ENCODE measurements around the gene CAPN6. TPM values are rescaled to one million over a fixed set of nuclear protein-coding genes. Genes with fewer than 3 reads are reported as not detected.

The CAPN6 gene
- total RNA-seq, 2 experiments from 2014 or later = not detected

DNA sequence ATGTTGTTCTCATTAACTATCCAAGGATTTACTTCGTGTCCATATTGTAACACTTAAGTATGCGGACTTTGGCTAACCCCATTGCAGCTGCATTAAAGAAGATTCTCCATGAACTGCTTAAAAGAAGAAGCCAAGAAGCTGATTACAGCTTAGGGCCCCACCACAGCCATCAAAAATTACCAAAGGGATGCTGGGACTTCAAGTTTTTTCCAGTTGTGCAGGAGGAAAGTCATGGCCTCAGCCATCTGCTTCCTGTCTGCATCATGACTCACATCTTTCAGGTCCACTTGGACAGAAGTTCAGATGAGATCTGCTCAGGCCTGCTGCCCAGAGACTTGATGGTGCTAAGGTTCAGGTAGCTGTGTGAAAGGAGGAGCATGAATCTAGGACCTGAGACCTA lies 38.8 kb upstream of the CAPN6 start:
- H3K4me1 ChIP-seq (ENCODE audit: insufficient read depth, low read length) = no peaks in the 10 kb centered on the region
- H3K4me3 Mint-ChIP-seq = no peak overlapping the region
- H3K27ac Mint-ChIP-seq = no peak overlapping the region
- H3K27me3 Mint-ChIP-seq = no peaks in the 10 kb centered on the region
- ATAC-seq (ENCODE audit: poor library complexity) = no peak
- no peaks in the 10 kb centered on the region for H3K9me3 ChIP-seq (ENCODE audit: control insufficient read depth in 1 of 2, insufficient read depth in 1 of 2, low read length in 2 of 2)
- ChIA-PET CTCF (no interaction called here), POLR2A (no interaction called here)
- H3K36me3 Mint-ChIP-seq (ENCODE audit: low read depth) = no peaks in the 10 kb centered on the region
- no peak for DNase-seq
- TF ChIP-seq, protein P1, sequence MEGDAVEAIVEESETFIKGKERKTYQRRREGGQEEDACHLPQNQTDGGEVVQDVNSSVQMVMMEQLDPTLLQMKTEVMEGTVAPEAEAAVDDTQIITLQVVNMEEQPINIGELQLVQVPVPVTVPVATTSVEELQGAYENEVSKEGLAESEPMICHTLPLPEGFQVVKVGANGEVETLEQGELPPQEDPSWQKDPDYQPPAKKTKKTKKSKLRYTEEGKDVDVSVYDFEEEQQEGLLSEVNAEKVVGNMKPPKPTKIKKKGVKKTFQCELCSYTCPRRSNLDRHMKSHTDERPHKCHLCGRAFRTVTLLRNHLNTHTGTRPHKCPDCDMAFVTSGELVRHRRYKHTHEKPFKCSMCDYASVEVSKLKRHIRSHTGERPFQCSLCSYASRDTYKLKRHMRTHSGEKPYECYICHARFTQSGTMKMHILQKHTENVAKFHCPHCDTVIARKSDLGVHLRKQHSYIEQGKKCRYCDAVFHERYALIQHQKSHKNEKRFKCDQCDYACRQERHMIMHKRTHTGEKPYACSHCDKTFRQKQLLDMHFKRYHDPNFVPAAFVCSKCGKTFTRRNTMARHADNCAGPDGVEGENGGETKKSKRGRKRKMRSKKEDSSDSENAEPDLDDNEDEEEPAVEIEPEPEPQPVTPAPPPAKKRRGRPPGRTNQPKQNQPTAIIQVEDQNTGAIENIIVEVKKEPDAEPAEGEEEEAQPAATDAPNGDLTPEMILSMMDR (IDR thresholded peaks at IDR 0.05) = no peak
- no peaks in the 10 kb centered on the region for H3K27me3 ChIP-seq (ENCODE audit: control insufficient read depth in 1 of 2, insufficient read depth in 2 of 2, low read length in 2 of 2)
- H3K4me3 ChIP-seq (ENCODE audit: low read length) = no peak overlapping the region
- H3K27ac ChIP-seq (ENCODE audit: low read depth in 1 of 2, low read length in 2 of 2) = no peak overlapping the region
- intact Hi-C loops (cut with DNase I, micrococcal nuclease) = no loop called here
- no peaks in the 10 kb centered on the region for H3K9me3 Mint-ChIP-seq
- no peaks in the 10 kb centered on the region for H3K4me1 Mint-ChIP-seq (ENCODE audit: low read depth)
- no peaks in the 10 kb centered on the region for H3K36me3 ChIP-seq (ENCODE audit: insufficient read depth, low read length)

DNA sequence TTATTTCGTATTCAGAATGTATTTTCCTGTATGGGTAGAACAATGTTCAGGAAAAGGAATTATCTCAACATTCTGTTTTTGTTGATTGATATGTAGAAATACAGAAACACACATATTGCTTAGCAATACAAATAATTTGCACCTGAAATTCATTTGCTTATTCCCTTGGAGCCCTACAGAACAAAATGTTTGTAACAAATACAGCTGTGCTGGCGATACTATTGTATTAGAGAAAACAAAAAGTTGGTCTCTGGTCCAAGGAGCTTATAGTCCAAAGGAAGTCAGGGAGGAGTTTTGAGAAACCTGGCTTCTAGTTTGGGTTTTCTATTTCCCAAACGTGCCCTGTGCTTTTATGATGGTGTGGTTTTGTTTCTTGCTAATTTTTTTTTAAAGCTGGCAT lies 37.8 kb upstream of the CAPN6 start:
- ATAC-seq (ENCODE audit: poor library complexity) (no peak), DNase-seq (no peak)
- Mint-ChIP-seq H3K27ac (no peak overlapping the region), H3K9me3 (no peaks in the 10 kb centered on the region), H3K27me3 (no peaks in the 10 kb centered on the region), H3K4me3 (no peak overlapping the region), H3K4me1 (ENCODE audit: low read depth) (no peaks in the 10 kb centered on the region), H3K36me3 (ENCODE audit: low read depth) (no peaks in the 10 kb centered on the region)
- H3K36me3 ChIP-seq (ENCODE audit: insufficient read depth, low read length) = no peaks in the 10 kb centered on the region
- ChIA-PET POLR2A (no interaction called here), CTCF (no interaction called here)
- no peak overlapping the region for H3K4me3 ChIP-seq (ENCODE audit: low read length)
- intact Hi-C loops (cut with DNase I, micrococcal nuclease) = no loop called here
- TF ChIP-seq, protein P1 (IDR thresholded peaks at IDR 0.05) = no peak
- H3K27me3 ChIP-seq (ENCODE audit: control insufficient read depth in 1 of 2, insufficient read depth in 2 of 2, low read length in 2 of 2) = no peaks in the 10 kb centered on the region
- H3K27ac ChIP-seq (ENCODE audit: low read depth in 1 of 2, low read length in 2 of 2) = no peak overlapping the region
- H3K9me3 ChIP-seq (ENCODE audit: control insufficient read depth in 1 of 2, insufficient read depth in 1 of 2, low read length in 2 of 2) = no peaks in the 10 kb centered on the region
- no peaks in the 10 kb centered on the region for H3K4me1 ChIP-seq (ENCODE audit: insufficient read depth, low read length)

DNA sequence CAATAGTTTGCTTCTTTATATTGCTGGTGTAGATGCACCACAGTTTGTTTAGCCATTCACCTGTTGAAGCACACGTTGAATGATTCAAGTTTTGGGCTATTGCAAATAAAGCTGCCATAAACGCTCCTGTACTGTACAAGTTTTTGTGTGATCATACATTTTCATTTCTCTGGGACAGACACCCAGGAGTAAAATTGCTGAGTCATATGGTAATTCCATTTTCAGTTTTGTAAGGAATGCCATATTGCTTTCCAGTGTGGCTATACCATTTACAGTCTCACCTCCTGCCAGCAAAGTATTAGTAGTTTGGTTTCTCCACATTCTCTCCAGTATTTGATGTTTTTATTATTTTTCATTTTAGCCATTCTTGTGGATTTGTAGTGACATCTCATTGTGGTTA lies 32.0 kb upstream of the CAPN6 start:
- no peaks in the 10 kb centered on the region for H3K4me1 Mint-ChIP-seq (ENCODE audit: low read depth)
- no peaks in the 10 kb centered on the region for H3K9me3 Mint-ChIP-seq
- TF ChIP-seq, protein P1 (IDR thresholded peaks at IDR 0.05) = no peak
- H3K4me3 Mint-ChIP-seq = no peak overlapping the region
- Histone ChIP-seq H3K4me1 (ENCODE audit: insufficient read depth, low read length) (no peaks in the 10 kb centered on the region), H3K36me3 (ENCODE audit: insufficient read depth, low read length) (no peaks in the 10 kb centered on the region), H3K9me3 (ENCODE audit: control insufficient read depth in 1 of 2, insufficient read depth in 1 of 2, low read length in 2 of 2) (no peaks in the 10 kb centered on the region), H3K27me3 (ENCODE audit: control insufficient read depth in 1 of 2, insufficient read depth in 2 of 2, low read length in 2 of 2) (no peaks in the 10 kb centered on the region), H3K27ac (ENCODE audit: low read depth in 1 of 2, low read length in 2 of 2) (no peak overlapping the region), H3K4me3 (ENCODE audit: low read length) (no peak overlapping the region)
- H3K27ac Mint-ChIP-seq = no peak overlapping the region
- intact Hi-C loops (cut with DNase I, micrococcal nuclease) = no loop called here
- ATAC-seq (ENCODE audit: poor library complexity) (no peak), DNase-seq (no peak)
- CTCF ChIA-PET = no interaction called here
- POLR2A ChIA-PET = no interaction called here
- H3K27me3 Mint-ChIP-seq = no peaks in the 10 kb centered on the region
- no peaks in the 10 kb centered on the region for H3K36me3 Mint-ChIP-seq (ENCODE audit: low read depth)
